Tibial artery (tissue), 4 donors: Measurements from ENCODE around the gene KHNYN.
A peak's percentile ranks its signal among the peaks of the same experiment; 100 is the strongest.

Experiments
- DNase-seq, 2 donors: peaks; one replicate each; pipeline ENCODE4 v3.0.0-alpha.2; 2019
- H3K27ac ChIP-seq, 2 donors: fragments of 200-600 bp; sonication (generic) in 1 of 2; 1 replicate in 1 of 2; 2 replicates in 1 of 2; pipeline ENCODE4 v1.5.1; 2018 to 2019; ENCODE audit warnings: mild to moderate bottlenecking in 1 of 2
- H3K27me3 ChIP-seq, 2 donors: fragments of 200-600 bp; sonication (generic) in 1 of 2; one replicate each; pipeline versions ENCODE4 v1.5.1 to v1.6.0; 2016 to 2019
- H3K36me3 ChIP-seq, 3 donors: fragments of 200-600 bp; sonication (generic) in 2 of 3; one replicate each; pipeline ENCODE4 v1.5.1; 2016 to 2019; ENCODE audit warnings: mild to moderate bottlenecking in 2 of 3
- H3K4me1 ChIP-seq, 4 donors: fragments of 200-600 bp; sonication (generic) in 2 of 4; 1 replicate in 3 of 4; 2 replicates in 1 of 4; pipeline ENCODE4 v1.5.1; 2016 to 2019
- H3K4me3 ChIP-seq, 2 donors: fragments of 200-600 bp; sonication (generic) in 1 of 2; 1 replicate in 1 of 2; 2 replicates in 1 of 2; pipeline ENCODE4 v1.5.1; 2018 to 2019; ENCODE audit warnings: mild to moderate bottlenecking in 2 of 2
- H3K9me3 ChIP-seq, 3 donors: fragments of 200-600 bp; sonication (generic) in 1 of 3; one replicate each; pipeline ENCODE4 v1.5.1; 2016 to 2019
- intact Hi-C: fragments of 100-400 bp; cut with DNase I; formaldehyde crosslinking; loops from one replicate; pipeline ENCODE4 v1.15.0; 2023; ENCODE audit warnings: low total_unique reads
- TF ChIP-seq, protein P1 (sequence below), 2 experiments: fragments of 200-600 bp in 1 of 2; fragments of 450-650 bp in 1 of 2; IDR thresholded peaks; one replicate each; pipeline ENCODE4 v1.5.1; 2017 to 2019; ENCODE audit warnings: antibody characterized with exemption in 2 of 2, mild to moderate bottlenecking in 1 of 2, moderate library complexity in 1 of 2

KHNYN gene

DNA sequence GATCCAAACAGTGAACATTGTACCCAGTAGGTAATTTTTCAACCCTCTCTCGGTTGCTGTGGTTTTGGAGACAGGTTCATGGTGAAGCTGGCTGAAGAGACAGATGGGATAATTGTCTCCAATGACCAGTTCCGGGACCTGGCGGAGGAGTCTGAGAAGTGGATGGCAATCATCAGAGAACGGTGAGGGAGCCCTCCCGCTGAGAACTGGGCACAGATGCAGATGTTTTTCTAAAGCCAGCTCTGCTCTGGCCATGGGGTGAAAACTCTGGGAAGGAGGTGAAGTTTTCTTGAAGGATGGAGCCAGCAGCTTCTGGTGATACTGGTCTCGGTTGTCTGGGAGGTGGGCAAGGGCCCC is 6.2 kb downstream of the KHNYN start:
- Histone ChIP-seq H3K27ac (peak overlapping the region; percentile 42 to 53), H3K27me3 (no peaks in the 10 kb centered on the region), H3K4me3 (no peak overlapping the region), H3K9me3 (no peaks in the 10 kb centered on the region), H3K36me3 (peaks cover 66 to 94% (median 73%) of the 10 kb centered on the region in 3 donors), H3K4me1 (peaks cover 0 to 45% (median 27%) of the 10 kb centered on the region in 4 donors)
- no peak for DNase-seq
- TF ChIP-seq, protein P1, sequence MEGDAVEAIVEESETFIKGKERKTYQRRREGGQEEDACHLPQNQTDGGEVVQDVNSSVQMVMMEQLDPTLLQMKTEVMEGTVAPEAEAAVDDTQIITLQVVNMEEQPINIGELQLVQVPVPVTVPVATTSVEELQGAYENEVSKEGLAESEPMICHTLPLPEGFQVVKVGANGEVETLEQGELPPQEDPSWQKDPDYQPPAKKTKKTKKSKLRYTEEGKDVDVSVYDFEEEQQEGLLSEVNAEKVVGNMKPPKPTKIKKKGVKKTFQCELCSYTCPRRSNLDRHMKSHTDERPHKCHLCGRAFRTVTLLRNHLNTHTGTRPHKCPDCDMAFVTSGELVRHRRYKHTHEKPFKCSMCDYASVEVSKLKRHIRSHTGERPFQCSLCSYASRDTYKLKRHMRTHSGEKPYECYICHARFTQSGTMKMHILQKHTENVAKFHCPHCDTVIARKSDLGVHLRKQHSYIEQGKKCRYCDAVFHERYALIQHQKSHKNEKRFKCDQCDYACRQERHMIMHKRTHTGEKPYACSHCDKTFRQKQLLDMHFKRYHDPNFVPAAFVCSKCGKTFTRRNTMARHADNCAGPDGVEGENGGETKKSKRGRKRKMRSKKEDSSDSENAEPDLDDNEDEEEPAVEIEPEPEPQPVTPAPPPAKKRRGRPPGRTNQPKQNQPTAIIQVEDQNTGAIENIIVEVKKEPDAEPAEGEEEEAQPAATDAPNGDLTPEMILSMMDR (IDR thresholded peaks at IDR 0.05), result no peak
- intact Hi-C loops, result loop anchor here (10.0 kb wide), 1 partner anchor 191 kb away; the partner anchor contains the start of gene TINF2

DNA sequence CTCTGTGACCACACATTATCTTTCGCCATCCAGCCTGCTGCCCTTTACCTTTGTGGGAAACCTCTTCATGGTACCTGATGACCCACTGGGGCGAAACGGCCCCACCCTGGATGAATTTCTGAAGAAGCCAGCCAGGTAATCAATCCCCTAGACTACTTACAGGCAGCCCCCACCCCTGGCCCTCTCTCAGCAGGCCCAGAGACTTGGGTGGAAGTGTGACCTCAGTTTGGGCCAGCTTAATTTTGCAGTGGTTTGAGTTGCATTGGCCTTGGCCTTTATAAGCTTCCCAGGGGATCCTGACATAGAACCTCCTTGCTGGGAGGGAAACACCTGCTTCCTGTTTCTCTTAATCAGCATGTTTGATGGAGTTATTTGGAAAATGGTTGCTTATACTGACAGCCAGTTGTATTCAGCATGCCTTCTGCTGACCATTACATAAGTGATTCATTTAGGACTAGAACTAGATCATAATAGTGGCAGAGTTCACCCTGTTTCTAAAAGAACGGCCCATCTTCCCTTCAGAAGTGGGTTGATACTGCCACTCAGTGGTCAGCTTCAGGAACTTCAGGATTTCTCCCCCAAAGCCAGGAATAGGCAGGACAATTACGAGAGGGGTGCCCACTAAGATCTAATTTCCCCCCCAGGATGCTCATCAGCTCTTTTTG is 6.7 kb downstream of the KHNYN start:
- DNase-seq, result no peak
- H3K4me3 ChIP-seq, result no peak overlapping the region
- intact Hi-C loops, result loop anchor here (10.0 kb wide), 1 partner anchor 192 kb away; the partner anchor contains the start of gene TINF2
- no peaks in the 10 kb centered on the region for H3K27me3 ChIP-seq
- TF ChIP-seq, protein P1 (IDR thresholded peaks at IDR 0.05), result peak; percentile 79 to 83
- peaks cover 0 to 45% (median 26%) of the 10 kb centered on the region in 4 donors for H3K4me1 ChIP-seq
- H3K27ac ChIP-seq, result peak overlapping the region; percentile 42 to 53
- H3K9me3 ChIP-seq, result no peaks in the 10 kb centered on the region
- peaks cover 61 to 92% (median 73%) of the 10 kb centered on the region in 3 donors for H3K36me3 ChIP-seq

DNA sequence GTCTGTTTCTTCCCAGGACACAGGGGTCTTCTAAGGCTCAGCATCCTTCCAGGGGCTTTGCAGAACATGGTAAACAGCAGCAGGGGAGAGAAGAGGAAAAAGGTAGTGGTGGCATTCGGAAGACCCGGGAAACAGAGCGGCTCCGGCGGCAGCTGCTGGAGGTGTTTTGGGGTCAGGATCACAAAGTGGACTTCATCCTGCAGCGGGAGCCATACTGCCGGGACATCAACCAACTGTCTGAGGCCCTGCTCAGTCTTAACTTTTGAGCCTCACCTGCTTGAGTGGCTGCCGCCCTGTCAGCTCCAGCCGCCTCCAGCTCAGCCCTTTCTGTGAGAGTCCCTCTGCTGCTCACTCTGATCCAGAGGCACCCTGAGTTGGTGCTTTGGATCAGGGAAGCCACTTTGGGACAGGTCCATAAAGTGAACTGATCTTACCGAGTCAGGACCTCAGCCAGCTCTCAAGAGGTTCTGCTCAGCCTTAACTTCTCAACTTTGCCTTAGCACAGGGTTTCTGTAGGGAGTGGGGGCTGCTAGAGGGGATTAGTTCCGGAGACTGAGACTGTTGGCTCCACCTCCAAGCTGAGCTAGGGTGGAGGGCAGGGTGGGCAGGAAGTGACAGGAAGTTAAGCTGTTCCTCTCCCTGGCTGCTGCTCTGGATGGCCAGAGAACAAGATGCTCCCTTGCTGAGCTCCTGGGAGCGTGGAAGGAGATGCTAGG is 7.4 kb downstream of the KHNYN start:
- intact Hi-C loops, result loop anchor here (10.0 kb wide), 1 partner anchor 192 kb away; the partner anchor contains the start of gene TINF2
- Histone ChIP-seq H3K27me3 (no peaks in the 10 kb centered on the region), H3K9me3 (no peaks in the 10 kb centered on the region), H3K4me3 (no peak overlapping the region), H3K4me1 (peaks cover 0 to 42% (median 24%) of the 10 kb centered on the region in 4 donors), H3K27ac (peak overlapping the region; percentile 28 to 42), H3K36me3 (peaks cover 60 to 85% (median 70%) of the 10 kb centered on the region in 3 donors)
- no peak for DNase-seq
- TF ChIP-seq, protein P1 (IDR thresholded peaks at IDR 0.05), result peak in 1 of 2 experiments; percentile 2

DNA sequence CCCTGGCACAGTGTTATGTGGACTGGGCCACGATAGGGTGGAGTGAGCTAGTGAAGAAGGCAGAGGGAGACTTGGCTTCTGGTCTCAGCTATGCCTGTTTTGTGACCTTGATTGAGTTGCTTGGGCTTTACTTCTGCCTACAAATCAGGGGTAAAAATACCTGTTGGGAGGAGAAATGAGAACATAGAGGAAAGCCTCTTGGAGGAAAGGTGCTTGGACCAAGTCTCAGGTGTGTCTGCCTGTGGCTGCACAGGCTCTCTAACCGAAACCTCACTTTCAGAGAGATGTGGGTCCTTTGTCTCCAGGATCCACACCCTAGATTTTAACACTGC is 7.9 kb downstream of the KHNYN start:
- Histone ChIP-seq H3K4me3 (no peak overlapping the region), H3K4me1 (peaks cover 0 to 37% (median 19%) of the 10 kb centered on the region in 4 donors)
- TF ChIP-seq, protein P1 (IDR thresholded peaks at IDR 0.05), result no peak

DNA sequence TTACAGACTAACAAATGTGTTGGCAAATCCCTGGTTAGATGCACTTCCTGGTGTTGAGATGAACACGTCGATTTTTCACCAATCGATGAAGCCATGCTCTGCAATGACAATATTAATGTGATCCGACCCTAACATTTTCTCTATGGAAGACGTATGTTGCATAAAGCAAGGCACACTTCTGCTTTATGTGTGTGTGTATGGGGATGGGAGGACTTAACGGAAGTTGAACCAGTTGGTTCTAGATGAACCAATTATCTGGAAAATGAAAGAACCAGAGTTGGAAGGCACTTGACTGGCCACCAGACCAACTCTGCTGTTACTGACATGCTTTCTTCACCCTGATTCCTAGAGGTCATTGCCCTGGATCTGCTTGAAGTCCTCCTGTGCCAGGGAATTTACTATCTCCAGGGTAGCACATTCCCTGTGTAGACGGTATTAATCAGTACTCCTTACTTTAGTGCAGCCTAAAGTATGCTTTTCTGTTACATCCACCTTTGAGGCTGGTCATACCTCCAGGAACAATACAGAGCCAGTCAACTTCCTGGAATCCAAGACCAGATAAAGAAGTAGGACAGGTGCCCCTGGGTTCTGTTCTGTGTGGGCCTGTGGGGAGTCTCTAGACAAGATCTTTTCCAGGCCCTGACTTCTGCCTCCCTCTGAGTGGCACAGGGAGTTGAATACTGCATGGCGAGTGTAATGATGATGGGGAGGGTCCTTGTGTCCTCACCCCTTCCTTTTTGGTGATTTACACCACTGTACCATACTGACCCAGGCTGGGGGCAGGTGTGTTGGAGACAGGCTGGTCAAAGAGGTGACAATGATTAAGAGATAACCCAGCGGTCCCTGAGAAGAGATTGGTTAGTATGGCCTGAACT is 8.7 kb downstream of the KHNYN start:
- Histone ChIP-seq H3K27ac (no peak overlapping the region), H3K4me3 (no peak overlapping the region), H3K36me3 (peaks cover 47 to 72% (median 58%) of the 10 kb centered on the region in 3 donors), H3K27me3 (no peaks in the 10 kb centered on the region), H3K4me1 (peaks cover 0 to 35% (median 20%) of the 10 kb centered on the region in 4 donors), H3K9me3 (no peaks in the 10 kb centered on the region)
- DNase-seq, result no peak
- TF ChIP-seq, protein P1 (IDR thresholded peaks at IDR 0.05), result no peak
- intact Hi-C loops, result loop anchor here (10.0 kb wide), 1 partner anchor 194 kb away; the partner anchor contains the start of gene TINF2

More for the DNA sequence above, 7.9 kb downstream of the KHNYN start:
- Histone ChIP-seq H3K27me3 (no peaks in the 10 kb centered on the region), H3K27ac (peak overlapping the region; percentile 28 to 42), H3K36me3 (peaks cover 55 to 80% (median 65%) of the 10 kb centered on the region in 3 donors), H3K9me3 (no peaks in the 10 kb centered on the region)
- intact Hi-C loops, result loop anchor here (10.0 kb wide), 1 partner anchor 193 kb away; the partner anchor contains the start of gene TINF2
- DNase-seq, result no peak
